HL-60 (cell line): ENCODE data around the gene DBNL. TPM values are rescaled to one million over a fixed set of nuclear protein-coding genes. Genes with fewer than 3 reads are reported as not detected.

Experiments used
- DNase-seq, 2 experiments: peaks; one replicate each; pipeline ENCODE4 v3.0.0-alpha.2; 2010 to 2020; ENCODE audit warnings: low read depth in 1 of 2, low spot score in 1 of 2
- H3K27ac ChIP-seq: fragments of 250-450 bp; sonication (Bioruptor Pico); replicated peaks from 2 replicates; pipeline ENCODE4 v1.5.1; 2020; ENCODE audit warnings: mild to moderate bottlenecking, moderate library complexity
- H3K27me3 ChIP-seq: fragments of 250-450 bp; sonication (Bioruptor Pico); 2 replicates; pipeline ENCODE4 v1.5.1; 2021; ENCODE audit warnings: mild to moderate bottlenecking, moderate library complexity; ENCODE audit not compliant: insufficient read depth, poor library complexity, severe bottlenecking
- H3K4me3 ChIP-seq: replicated peaks from 2 replicates; pipeline ENCODE4 v1.5.1; 2011; ENCODE audit warnings: mild to moderate bottlenecking, control low read depth, low read length; ENCODE audit not compliant: insufficient read depth
- GABPA ChIP-seq: IDR thresholded peaks from 2 replicates; pipeline ENCODE4 v1.6.1; 2012; ENCODE audit warnings: low read depth
- POLR2AphosphoS5 ChIP-seq: IDR thresholded peaks from 2 replicates; pipeline ENCODE4 v1.6.1; 2012; ENCODE audit warnings: low read depth
- SPI1 ChIP-seq: IDR thresholded peaks from 2 replicates; pipeline ENCODE4 v1.6.1; 2012; ENCODE audit warnings: low read depth, mild to moderate bottlenecking, borderline replicate concordance
- microRNA-seq: library from miRNA; unstranded; fragments of <30 nt; microRNA quantifications from one replicate; pipeline ENCODE4, GENCODE V29; 2018
- TF ChIP-seq, protein P1 (sequence below): IDR thresholded peaks from 2 replicates; pipeline ENCODE4 v1.6.1; 2012; ENCODE audit warnings: low read depth; ENCODE audit not compliant: insufficient replicate concordance
- TF ChIP-seq, protein P2 (sequence below): IDR thresholded peaks from one replicate; pipeline ENCODE4 v1.5.1; 2011; ENCODE audit warnings: low read length, control low read depth, inconsistent platforms; ENCODE audit not compliant: insufficient read depth

Gene DBNL

DNA sequence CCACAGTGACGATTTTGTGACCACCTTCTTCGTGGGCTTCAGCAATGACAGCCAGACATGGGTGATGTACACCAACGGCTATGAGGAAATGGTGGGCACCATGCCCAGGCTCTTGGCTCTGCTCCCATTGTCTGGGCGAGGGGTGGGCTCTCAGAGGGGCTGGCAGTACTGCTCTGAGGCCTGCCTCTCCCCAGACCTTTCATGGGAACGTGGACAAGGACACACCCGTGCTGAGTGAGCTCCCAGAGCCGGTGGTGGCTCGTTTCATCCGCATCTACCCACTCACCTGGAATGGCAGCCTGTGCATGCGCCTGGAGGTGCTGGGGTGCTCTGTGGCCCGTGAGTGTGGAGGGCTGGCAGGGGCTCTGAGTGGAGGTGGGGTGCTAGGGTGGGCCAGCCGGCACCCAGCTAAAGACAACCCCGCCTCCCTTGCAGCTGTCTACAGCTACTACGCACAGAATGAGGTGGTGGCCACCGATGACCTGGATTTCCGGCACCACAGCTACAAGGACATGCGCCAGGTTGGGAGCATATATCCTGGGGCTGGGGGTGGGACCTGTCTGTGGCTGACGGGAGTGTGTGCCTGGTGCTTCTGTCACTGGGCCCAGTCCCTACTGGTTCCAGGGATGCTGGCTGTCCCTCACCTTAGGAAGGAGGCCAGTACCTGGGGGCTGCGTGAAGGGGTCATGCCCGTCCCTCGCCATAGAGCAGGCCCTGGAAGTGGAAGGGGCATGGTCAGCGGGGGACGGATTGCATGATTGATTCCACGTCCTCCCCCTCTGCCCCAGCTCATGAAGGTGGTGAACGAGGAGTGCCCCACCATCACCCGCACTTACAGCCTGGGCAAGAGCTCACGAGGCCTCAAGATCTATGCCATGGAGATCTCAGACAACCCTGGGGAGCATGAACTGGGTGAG lies 66.5 kb downstream of the DBNL start:
- TF ChIP-seq, protein P1, sequence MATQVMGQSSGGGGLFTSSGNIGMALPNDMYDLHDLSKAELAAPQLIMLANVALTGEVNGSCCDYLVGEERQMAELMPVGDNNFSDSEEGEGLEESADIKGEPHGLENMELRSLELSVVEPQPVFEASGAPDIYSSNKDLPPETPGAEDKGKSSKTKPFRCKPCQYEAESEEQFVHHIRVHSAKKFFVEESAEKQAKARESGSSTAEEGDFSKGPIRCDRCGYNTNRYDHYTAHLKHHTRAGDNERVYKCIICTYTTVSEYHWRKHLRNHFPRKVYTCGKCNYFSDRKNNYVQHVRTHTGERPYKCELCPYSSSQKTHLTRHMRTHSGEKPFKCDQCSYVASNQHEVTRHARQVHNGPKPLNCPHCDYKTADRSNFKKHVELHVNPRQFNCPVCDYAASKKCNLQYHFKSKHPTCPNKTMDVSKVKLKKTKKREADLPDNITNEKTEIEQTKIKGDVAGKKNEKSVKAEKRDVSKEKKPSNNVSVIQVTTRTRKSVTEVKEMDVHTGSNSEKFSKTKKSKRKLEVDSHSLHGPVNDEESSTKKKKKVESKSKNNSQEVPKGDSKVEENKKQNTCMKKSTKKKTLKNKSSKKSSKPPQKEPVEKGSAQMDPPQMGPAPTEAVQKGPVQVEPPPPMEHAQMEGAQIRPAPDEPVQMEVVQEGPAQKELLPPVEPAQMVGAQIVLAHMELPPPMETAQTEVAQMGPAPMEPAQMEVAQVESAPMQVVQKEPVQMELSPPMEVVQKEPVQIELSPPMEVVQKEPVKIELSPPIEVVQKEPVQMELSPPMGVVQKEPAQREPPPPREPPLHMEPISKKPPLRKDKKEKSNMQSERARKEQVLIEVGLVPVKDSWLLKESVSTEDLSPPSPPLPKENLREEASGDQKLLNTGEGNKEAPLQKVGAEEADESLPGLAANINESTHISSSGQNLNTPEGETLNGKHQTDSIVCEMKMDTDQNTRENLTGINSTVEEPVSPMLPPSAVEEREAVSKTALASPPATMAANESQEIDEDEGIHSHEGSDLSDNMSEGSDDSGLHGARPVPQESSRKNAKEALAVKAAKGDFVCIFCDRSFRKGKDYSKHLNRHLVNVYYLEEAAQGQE, result no peak
- no peak for TF ChIP-seq POLR2AphosphoS5
- TF ChIP-seq GABPA, result no peak
- no peak for TF ChIP-seq SPI1
- TF ChIP-seq, protein P2, sequence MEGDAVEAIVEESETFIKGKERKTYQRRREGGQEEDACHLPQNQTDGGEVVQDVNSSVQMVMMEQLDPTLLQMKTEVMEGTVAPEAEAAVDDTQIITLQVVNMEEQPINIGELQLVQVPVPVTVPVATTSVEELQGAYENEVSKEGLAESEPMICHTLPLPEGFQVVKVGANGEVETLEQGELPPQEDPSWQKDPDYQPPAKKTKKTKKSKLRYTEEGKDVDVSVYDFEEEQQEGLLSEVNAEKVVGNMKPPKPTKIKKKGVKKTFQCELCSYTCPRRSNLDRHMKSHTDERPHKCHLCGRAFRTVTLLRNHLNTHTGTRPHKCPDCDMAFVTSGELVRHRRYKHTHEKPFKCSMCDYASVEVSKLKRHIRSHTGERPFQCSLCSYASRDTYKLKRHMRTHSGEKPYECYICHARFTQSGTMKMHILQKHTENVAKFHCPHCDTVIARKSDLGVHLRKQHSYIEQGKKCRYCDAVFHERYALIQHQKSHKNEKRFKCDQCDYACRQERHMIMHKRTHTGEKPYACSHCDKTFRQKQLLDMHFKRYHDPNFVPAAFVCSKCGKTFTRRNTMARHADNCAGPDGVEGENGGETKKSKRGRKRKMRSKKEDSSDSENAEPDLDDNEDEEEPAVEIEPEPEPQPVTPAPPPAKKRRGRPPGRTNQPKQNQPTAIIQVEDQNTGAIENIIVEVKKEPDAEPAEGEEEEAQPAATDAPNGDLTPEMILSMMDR, result no peak
- H3K27ac ChIP-seq, result no peak overlapping the region
- H3K27me3 ChIP-seq, result no peaks in the 10 kb centered on the region
- DNase-seq, result no peak
- no peak overlapping the region for H3K4me3 ChIP-seq

Small RNA genes within 50 kb of the gene (microRNA-seq; reads per million reads assigned to microRNA genes)
- gene MIR6837 (not detected), gene MIR6838 (not detected)
